Mucosa of stomach (tissue), 1 donor: ENCODE measurements around the gene POLR2L.

Source experiments
- H3K27me3 ChIP-seq: one replicate; pipeline ENCODE4 v1.7.0; 2013; ENCODE audit warnings: mild to moderate bottlenecking, low read length; ENCODE audit not compliant: control insufficient read depth, insufficient read depth
- H3K36me3 ChIP-seq: one replicate; pipeline ENCODE4 v1.7.0; 2013; ENCODE audit warnings: low read length; ENCODE audit not compliant: control insufficient read depth, insufficient read depth
- H3K4me1 ChIP-seq: one replicate; pipeline ENCODE4 v1.7.0; 2013; ENCODE audit warnings: mild to moderate bottlenecking, low read length; ENCODE audit not compliant: control insufficient read depth, insufficient read depth
- H3K4me3 ChIP-seq: one replicate; pipeline ENCODE4 v1.7.0; 2013; ENCODE audit warnings: low read length
- H3K9ac ChIP-seq: one replicate; pipeline ENCODE4 v1.7.0; 2013; ENCODE audit warnings: mild to moderate bottlenecking, low read length, moderate library complexity
- H3K9me3 ChIP-seq: one replicate; pipeline ENCODE4 v1.7.0; 2013; ENCODE audit warnings: mild to moderate bottlenecking, low read length, moderate library complexity; ENCODE audit not compliant: control insufficient read depth
- donor health status: Pancreatic carcinoma.

POLR2L gene

GRCh38 chr11:839280-839623, 3.1 kb downstream of the POLR2L start:
- Histone ChIP-seq H3K27me3 (peaks cover 4% of the 10 kb centered on the region), H3K36me3 (peaks cover 34% of the 10 kb centered on the region), H3K4me3 (no peak overlapping the region), H3K9ac (no peak overlapping the region), H3K4me1 (peaks cover 63% of the 10 kb centered on the region), H3K9me3 (no peaks in the 10 kb centered on the region)

- peaks cover 63% of the 10 kb centered on the region for H3K4me1 ChIP-seq
- H3K9ac ChIP-seq = no peak overlapping the region
Measured at GRCh38 chr11:838441-839279, 3.7 kb downstream of the POLR2L start.

GRCh38 chr11:837990-838307, 4.4 kb downstream of the POLR2L start:
- no peak overlapping the region for H3K4me3 ChIP-seq
- no peaks in the 10 kb centered on the region for H3K9me3 ChIP-seq
- H3K36me3 ChIP-seq = peaks cover 34% of the 10 kb centered on the region
- peaks cover 57% of the 10 kb centered on the region for H3K4me1 ChIP-seq
- no peaks in the 10 kb centered on the region for H3K27me3 ChIP-seq
- no peak overlapping the region for H3K9ac ChIP-seq

More at GRCh38 chr11:838441-839279, 3.7 kb downstream of the POLR2L start:
- Histone ChIP-seq H3K4me3 (no peak overlapping the region), H3K36me3 (peaks cover 34% of the 10 kb centered on the region), H3K27me3 (peaks cover 4% of the 10 kb centered on the region), H3K9me3 (no peaks in the 10 kb centered on the region)

GRCh38 chr11:837189-837989, 4.9 kb downstream of the POLR2L start:
- Histone ChIP-seq H3K4me3 (no peak overlapping the region), H3K9ac (peak overlapping the region; percentile 28), H3K9me3 (no peaks in the 10 kb centered on the region), H3K36me3 (peaks cover 34% of the 10 kb centered on the region), H3K27me3 (no peaks in the 10 kb centered on the region), H3K4me1 (peaks cover 57% of the 10 kb centered on the region)

GRCh38 chr11:836700-837099, 5.6 kb downstream of the POLR2L start:
- H3K9ac ChIP-seq = no peak overlapping the region
- peaks cover 64% of the 10 kb centered on the region for H3K4me1 ChIP-seq
- H3K4me3 ChIP-seq = no peak overlapping the region
- H3K9me3 ChIP-seq = no peaks in the 10 kb centered on the region
- no peaks in the 10 kb centered on the region for H3K27me3 ChIP-seq
- H3K36me3 ChIP-seq = peaks cover 34% of the 10 kb centered on the region

GRCh38 chr11:836274-836673, 6.1 kb downstream of the POLR2L start:
- H3K27me3 ChIP-seq = peaks cover under 1% of the 10 kb centered on the region
- peaks cover 66% of the 10 kb centered on the region for H3K4me1 ChIP-seq
- no peak overlapping the region for H3K4me3 ChIP-seq
- H3K9me3 ChIP-seq = no peaks in the 10 kb centered on the region
- no peak overlapping the region for H3K9ac ChIP-seq
- H3K36me3 ChIP-seq = peaks cover 34% of the 10 kb centered on the region

- peaks cover 72% of the 10 kb centered on the region for H3K4me1 ChIP-seq
- H3K27me3 ChIP-seq = peaks cover 11% of the 10 kb centered on the region
- peak overlapping the region; percentile 90 for H3K9ac ChIP-seq
- H3K4me3 ChIP-seq = peak overlapping the region; percentile 46
- peaks cover 26% of the 10 kb centered on the region for H3K36me3 ChIP-seq
- H3K9me3 ChIP-seq = no peaks in the 10 kb centered on the region
Measured at GRCh38 chr11:834371-835316, 7.7 kb downstream of the POLR2L start.

GRCh38 chr11:833849-834311, 8.4 kb downstream of the POLR2L start:
- H3K9me3 ChIP-seq = no peaks in the 10 kb centered on the region
- H3K9ac ChIP-seq = peak overlapping the region; percentile 90
- H3K27me3 ChIP-seq = peaks cover 11% of the 10 kb centered on the region
- H3K4me3 ChIP-seq = peak overlapping the region; percentile 63
- peaks cover 74% of the 10 kb centered on the region for H3K4me1 ChIP-seq
- peaks cover 18% of the 10 kb centered on the region for H3K36me3 ChIP-seq

GRCh38 chr11:833114-833791, 9.1 kb downstream of the POLR2L start:
- Histone ChIP-seq H3K36me3 (peaks cover 16% of the 10 kb centered on the region), H3K9ac (peak overlapping the region; percentile 90), H3K9me3 (no peaks in the 10 kb centered on the region), H3K4me3 (peak overlapping the region; percentile 63), H3K27me3 (peaks cover 13% of the 10 kb centered on the region), H3K4me1 (peaks cover 74% of the 10 kb centered on the region)

GRCh38 chr11:832529-833113, 9.7 kb downstream of the POLR2L start, which contains the start of gene CD151:
CD151 (plus strand) TSS chr11:832952; CDS start chr11:836070, 3,118 bp downstream.
- peak within 1 kb of the TSS; percentile 63 for H3K4me3 ChIP-seq
- H3K9ac ChIP-seq = peak within 1 kb of the TSS; percentile 90
- peaks cover 11% of the 10 kb centered on the region for H3K36me3 ChIP-seq
- H3K9me3 ChIP-seq = no peaks in the 10 kb centered on the region
- H3K27me3 ChIP-seq = peaks cover 19% of the 10 kb centered on the region
- peaks cover 74% of the 10 kb centered on the region for H3K4me1 ChIP-seq
